HG03521 (cell line): ENCODE results near the gene TMEM175.
"Not testable (repeated sequence)": the region's sequence is repeated elsewhere in the genome, so short reads cannot be mapped to it uniquely, and the experiment has no call there.

Source experiments
- ATAC-seq: cut with Tn5 transposase; IDR thresholded peaks from one replicate; pipeline ENCODE4 v1.9.1; 2021; ENCODE audit warnings: mild to moderate bottlenecking, moderate library complexity; ENCODE audit not compliant: unreplicated experiment

TMEM175 gene

GRCh38 chr4:968221-968620 is 36.0 kb downstream of the TMEM175 start:
- no peak for ATAC-seq

- no peak for ATAC-seq
Measured at GRCh38 chr4:968621-969394, 36.5 kb downstream of the TMEM175 start.

DNA sequence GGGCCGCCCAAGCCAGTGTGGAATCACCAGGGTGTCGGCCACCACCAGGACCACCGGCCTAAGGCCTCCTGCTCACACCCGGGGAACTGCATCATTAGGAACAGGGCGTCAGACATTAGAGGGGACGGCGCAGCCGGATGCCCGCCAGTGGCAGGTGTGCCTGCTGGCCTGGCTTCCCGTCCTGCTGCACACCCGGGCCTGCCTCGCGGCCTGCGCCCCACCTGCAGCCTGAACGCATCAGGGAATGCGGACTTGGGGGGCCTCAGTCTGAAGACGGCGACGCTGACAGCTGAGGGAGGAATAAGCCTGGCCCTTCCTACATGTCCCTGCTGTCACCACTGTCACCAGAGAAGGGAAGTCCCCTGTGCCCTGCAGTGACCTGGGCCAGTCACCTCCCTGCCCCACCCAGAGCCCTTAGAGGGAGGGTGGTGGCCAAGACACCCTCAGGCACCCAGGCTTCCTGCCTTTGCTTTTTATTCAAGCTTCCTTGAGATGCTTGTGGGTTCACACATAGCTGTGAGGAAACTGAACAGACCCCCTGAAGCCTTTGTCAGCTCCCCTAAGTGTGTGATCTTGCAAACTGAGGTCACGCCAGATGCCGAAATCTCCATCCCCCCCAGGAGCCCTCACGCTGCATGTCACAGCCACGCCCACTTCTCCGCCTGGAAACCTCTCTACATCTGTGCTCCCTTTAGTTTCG is 37.9 kb downstream of the TMEM175 start:
- no peak for ATAC-seq

DNA sequence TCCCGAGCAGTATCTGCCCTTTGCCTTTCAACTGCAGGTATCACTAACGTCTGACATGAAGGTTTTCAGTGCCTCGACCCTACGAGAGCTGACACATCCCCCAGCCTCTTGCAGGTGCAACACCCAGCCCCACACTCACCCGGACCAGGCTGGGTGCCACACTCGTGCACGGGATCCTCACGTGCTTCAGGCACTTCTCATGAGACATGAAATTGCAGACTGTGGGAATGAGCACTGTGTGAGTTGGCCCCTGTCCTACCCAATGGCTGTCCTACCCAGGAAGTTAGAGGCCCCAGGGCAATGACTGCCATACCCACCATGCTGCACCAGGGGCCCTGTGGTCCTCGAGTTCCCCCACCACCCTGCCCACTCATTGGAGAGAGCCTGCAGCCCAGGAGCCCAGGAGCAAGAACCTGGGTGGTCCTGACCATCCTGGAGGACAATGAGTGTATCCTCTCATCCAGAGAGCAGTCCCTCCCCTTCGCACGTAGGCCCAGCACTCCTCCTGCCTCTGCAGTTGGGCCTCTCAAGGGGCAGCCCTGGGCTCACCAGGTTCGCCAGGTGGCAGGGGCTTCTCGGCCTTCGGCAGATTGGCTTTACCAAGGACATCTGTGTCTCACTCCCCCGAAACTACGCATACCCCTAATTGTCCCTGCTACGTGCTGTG is 38.7 kb downstream of the TMEM175 start:
- no peak for ATAC-seq

DNA sequence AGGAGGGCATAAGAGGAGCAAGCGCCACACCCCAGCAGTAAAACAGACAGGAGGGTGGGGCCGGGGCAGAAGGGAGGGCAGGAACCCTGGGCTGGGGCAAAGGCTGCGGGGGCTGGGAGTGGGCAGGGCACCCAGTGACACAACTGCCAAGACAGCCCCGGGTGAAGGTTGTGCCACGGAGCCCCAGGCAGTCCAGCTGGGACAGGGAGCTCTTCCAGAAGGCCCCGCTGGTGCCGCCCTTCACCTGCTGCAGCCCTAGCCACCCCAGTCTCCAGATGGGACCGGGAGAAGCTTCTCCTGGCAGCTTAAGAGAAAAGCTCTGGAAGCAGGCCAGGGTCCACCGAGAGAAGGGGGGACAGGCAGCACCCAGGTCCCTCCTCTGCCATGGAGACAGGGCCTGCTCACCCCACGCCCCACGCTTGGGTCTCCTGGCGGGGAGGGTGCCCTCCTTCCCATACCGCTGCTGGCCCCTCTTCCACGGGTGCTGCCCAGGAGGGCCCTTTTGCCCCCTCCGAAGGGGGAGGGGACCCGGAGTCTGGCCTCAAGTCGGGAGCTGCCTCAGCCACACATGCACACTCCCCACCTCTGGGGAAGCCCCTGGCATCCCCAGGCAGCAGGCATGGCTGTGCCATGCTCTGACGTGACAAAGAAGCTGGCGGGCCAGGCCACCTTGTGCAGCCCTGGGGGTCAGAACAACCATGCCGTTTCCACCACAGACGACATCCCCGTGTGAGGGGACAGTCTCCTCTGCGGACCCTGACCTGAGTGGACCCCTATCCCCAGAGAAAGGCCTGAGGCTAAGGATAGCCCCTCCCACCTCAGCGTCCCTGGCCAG is 39.6 kb downstream of the TMEM175 start:
- ATAC-seq, result no peak

DNA sequence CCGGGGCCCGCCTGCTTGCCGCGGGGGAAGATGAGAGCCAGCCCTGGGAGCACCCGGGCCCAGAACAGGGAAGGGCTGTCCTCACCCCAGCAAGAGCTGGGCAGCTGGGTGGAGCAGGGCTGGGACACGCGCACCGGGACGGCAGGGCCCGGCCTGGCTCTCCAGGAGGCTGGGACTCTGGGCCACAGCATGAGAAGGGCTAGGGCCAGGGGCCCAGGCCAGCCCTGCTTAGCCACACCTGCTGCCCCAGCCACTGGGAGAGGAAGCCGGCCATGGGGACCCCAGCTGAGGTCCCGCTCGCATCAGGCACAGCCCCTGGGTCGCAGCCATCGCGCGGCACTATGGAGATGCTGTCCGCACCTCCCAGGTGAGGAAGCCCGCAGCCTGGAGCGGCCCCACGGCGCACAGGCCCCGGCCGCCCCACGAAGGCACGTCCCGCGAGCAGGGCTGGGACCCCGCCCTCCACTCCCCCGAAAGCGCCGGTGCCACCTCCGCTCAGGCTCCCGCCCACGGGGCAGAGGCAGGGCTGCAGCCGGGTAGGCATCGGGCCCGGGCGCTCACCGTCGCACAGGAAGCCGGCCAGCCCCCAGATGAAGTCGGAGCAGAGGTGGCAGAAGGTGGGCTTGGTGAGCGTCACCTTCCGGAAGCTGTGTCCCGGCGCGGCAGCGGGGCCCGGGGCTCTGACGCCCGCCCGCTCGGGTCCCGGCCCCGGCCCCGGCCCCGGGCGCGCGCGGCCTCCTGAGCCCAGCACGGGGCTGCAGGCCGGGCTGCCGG is 40.6 kb downstream of the TMEM175 start:
- peak; percentile 34 for ATAC-seq

- ATAC-seq, result peak; percentile 76
Measured at GRCh38 chr4:973431-974397, 41.5 kb downstream of the TMEM175 start, which contains the start of gene DGKQ. Gene DGKQ, minus strand, starts transcription at chr4:973569. Its CDS starts 87 bp downstream, at chr4:973482.

- ATAC-seq, result no peak
Measured at GRCh38 chr4:974668-975067, 42.4 kb downstream of the TMEM175 start.

DNA sequence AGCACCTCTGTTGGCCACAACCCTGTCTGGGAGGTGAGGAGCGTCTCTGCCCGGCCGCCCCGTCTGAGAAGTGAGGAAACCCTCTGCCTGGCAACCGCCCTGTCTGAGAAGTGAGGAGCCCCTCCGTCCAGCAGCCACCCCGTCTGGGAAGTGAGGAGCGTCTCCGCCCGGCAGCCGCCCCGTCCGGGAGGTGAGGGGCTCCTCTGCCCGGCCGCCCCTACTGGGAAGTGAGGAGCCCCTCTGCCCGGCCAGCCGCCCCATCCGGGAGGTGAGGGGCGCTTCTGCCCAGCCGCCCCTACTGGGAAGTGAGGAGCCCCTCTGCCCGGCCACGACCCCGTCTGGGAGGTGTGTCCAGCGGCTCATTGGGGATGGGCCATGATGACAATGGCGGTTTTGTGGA is 43.8 kb downstream of the TMEM175 start:
- ATAC-seq, result not testable (repeated sequence)

GRCh38 chr4:978957-979701 is 46.9 kb downstream of the TMEM175 start:
- no peak for ATAC-seq

DNA sequence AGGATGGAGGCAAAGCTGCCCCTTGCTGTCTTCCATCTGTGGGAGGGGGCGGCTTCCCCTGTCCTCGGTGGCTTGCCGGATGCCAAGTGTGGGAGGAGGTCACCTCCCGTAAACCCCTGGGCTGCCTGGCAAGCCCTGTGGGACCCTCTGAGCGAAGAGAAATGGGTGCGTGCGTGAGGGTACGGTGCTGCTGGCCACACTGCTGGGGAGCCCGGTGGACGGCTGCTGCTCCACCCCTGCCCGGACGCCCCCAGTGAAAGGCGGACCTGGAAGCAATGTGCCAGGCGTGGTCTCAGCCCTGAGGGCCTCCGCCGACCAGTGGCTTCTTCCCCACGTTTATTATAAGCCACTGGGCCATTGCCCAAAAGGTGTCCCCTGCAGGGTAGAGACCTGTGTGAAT is 50.0 kb downstream of the TMEM175 start:
- ATAC-seq, result no peak

- no peak for ATAC-seq
Measured at GRCh38 chr4:982814-983213, 50.6 kb downstream of the TMEM175 start.

DNA sequence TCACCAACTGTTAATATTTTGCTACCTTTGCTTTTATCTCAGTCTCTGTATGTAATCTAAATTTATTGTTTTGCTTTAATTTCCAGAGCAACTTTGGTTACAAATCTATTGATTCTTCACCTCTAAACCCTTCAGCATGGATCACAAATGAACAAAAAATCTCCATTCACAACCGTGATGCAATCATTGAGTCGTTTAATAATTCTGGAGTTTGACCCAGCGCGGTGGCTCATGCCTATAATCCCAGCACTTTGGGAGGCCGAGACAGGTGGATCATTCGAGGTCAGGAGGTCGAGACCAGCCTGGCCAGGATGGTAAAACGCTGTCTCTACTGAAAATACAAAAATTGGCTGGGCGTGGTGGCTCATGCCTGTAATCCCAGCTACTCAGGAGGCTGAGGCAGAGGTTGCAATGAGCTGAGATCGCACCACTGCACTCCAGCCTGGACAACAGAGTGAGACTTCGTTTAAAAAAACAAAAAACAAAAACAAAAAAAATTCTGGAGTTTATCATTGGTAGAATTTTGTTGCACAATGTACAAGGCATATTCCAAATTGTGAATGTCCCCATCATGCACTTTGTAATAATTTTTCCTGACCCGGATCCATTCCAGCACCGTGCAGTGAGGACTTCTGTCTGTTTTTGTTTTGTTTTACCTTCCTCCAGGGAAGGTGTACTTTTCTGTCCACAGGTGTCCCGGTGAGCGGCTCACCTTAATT is 52.2 kb downstream of the TMEM175 start:
- ATAC-seq, result no peak

GRCh38 chr4:985123-985830 is 53.0 kb downstream of the TMEM175 start:
- no peak for ATAC-seq

- ATAC-seq, result no peak
Measured at GRCh38 chr4:986428-986878, 54.2 kb downstream of the TMEM175 start.

GRCh38 chr4:986879-987623 is 54.8 kb downstream of the TMEM175 start, which contains the start of gene IDUA:
Gene IDUA, plus strand, starts transcription at chr4:987044. Its CDS starts 41 bp downstream, at chr4:987085.
- ATAC-seq, result peak; percentile 70
